ENCODE measurements around the gene SASH1. TPM values are rescaled to one million over a fixed set of nuclear protein-coding genes. Genes with fewer than 3 reads are reported as not detected.

The SASH1 gene
- total RNA-seq, 1 donor from 2014 or later: 70.2 TPM

- Histone ChIP-seq H3K27ac (no peak overlapping the region), H3K36me3 (peaks cover 0 to 3% of the 10 kb centered on the region in 2 donors), H3K27me3 (no peaks in the 10 kb centered on the region), H3K9me3 (no peaks in the 10 kb centered on the region), H3K4me1 (no peaks in the 10 kb centered on the region), H3K4me3 (no peak overlapping the region)
- no peak for TF ChIP-seq CTCF (IDR thresholded peaks at IDR 0.05)
- no peak for DNase-seq (ENCODE audit: low spot score in 2 of 2)
- intact Hi-C loops (cut with DNase I): no loop called here
Measured at GRCh38 chr6:148455674-148456558, 113.3 kb downstream of the SASH1 start.

- H3K9me3 ChIP-seq: no peaks in the 10 kb centered on the region
Measured at GRCh38 chr6:148457137-148457842, 114.7 kb downstream of the SASH1 start.

GRCh38 chr6:148457843-148458159, 115.2 kb downstream of the SASH1 start:
- H3K4me3 ChIP-seq: no peak overlapping the region
- intact Hi-C loops (cut with DNase I): no loop called here
- no peaks in the 10 kb centered on the region for H3K27me3 ChIP-seq
- H3K9me3 ChIP-seq: no peaks in the 10 kb centered on the region
- no peaks in the 10 kb centered on the region for H3K36me3 ChIP-seq
- TF ChIP-seq CTCF (IDR thresholded peaks at IDR 0.05): no peak
- no peak for DNase-seq (ENCODE audit: low spot score in 2 of 2)
- no peak overlapping the region for H3K27ac ChIP-seq
- H3K4me1 ChIP-seq: peaks cover 0 to 5% of the 10 kb centered on the region in 2 donors

More at GRCh38 chr6:148457137-148457842, 114.7 kb downstream of the SASH1 start:
- no peak overlapping the region for H3K4me3 ChIP-seq
- peaks cover 0 to 3% of the 10 kb centered on the region in 2 donors for H3K36me3 ChIP-seq
- intact Hi-C loops (cut with DNase I): no loop called here
- peaks cover 0 to 2% of the 10 kb centered on the region in 2 donors for H3K4me1 ChIP-seq
- no peak overlapping the region for H3K27ac ChIP-seq
- DNase-seq (ENCODE audit: low spot score in 2 of 2): no peak
- TF ChIP-seq CTCF (IDR thresholded peaks at IDR 0.05): no peak
- H3K27me3 ChIP-seq: no peaks in the 10 kb centered on the region

GRCh38 chr6:148459238-148459637, 116.6 kb downstream of the SASH1 start:
- H3K27me3 ChIP-seq: no peaks in the 10 kb centered on the region
- no peak for DNase-seq (ENCODE audit: low spot score in 2 of 2)
- no peaks in the 10 kb centered on the region for H3K36me3 ChIP-seq
- peaks cover 3 to 5% of the 10 kb centered on the region in 2 donors for H3K4me1 ChIP-seq
- H3K9me3 ChIP-seq: no peaks in the 10 kb centered on the region
- H3K27ac ChIP-seq: no peak overlapping the region
- intact Hi-C loops (cut with DNase I): no loop called here
- no peak overlapping the region for H3K4me3 ChIP-seq
- no peak for TF ChIP-seq CTCF (IDR thresholded peaks at IDR 0.05)

DNA sequence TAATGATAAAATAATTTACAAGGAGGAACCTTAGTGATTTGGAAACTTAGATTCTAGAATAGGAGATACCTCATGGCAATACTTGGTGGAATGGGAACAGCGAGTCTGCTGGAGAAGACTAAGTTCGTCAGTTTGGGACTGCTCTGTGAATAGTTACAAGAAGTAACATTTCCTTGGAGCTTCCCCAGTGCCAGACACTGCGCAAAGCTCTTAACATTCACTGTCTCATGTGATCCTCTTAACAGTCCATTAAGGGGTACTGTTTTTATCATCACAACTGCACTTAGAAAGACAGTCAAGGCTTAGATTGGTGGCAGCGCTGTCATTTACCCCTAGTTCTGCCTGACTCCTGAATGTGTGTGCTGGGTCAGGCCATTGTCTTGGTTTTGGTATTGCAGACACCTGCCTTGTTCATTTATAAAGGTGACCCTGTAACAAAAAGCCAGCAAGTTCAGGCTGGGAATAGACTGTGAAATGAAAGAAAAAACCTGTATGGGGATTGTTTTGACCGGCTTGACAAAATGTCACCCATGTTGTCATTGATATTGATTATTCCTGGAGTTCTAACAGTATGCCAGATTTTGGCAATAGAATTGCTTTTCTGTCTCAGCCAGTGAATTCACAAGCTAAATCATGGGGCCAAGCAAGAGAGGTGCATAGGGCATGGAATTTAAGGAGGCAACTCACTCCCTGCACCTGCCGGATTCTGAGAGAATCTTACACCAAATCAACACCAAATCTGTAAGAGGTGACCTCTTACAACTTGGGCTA, 118.4 kb downstream of the SASH1 start:
- Histone ChIP-seq H3K27me3 (no peaks in the 10 kb centered on the region), H3K27ac (no peak overlapping the region), H3K36me3 (no peaks in the 10 kb centered on the region), H3K9me3 (no peaks in the 10 kb centered on the region), H3K4me3 (no peak overlapping the region), H3K4me1 (peaks cover 11 to 16% of the 10 kb centered on the region in 2 donors)
- no peak for DNase-seq (ENCODE audit: low spot score in 2 of 2)
- intact Hi-C loops (cut with DNase I): loop anchor here (5.0 kb wide), 1 partner anchor 119 kb away; the partner anchor contains the start of gene SASH1
- TF ChIP-seq CTCF (IDR thresholded peaks at IDR 0.05): no peak
